DOHH2 (cell line): Measurements from ENCODE around the gene PSMC1.

Experiments used
- H3F3A ChIP-seq: fragments of 200-600 bp; sonication (generic), shearing (Covaris generic); 2 replicates; pipeline ENCODE4 v1.6.0; 2016; ENCODE audit warnings: antibody characterized with exemption, mild to moderate bottlenecking; ENCODE audit not compliant: control insufficient read depth, insufficient read depth
- H3K27ac ChIP-seq: fragments of 200-600 bp; sonication (generic); 2 replicates; pipeline ENCODE4 v1.5.1; 2014; ENCODE audit warnings: low read depth, mild to moderate bottlenecking, low read length, moderate library complexity
- H3K27me3 ChIP-seq: fragments of 200-600 bp; sonication (generic); 2 replicates; pipeline ENCODE4 v1.6.1; 2014; ENCODE audit warnings: mild to moderate bottlenecking, low read length, mixed read lengths; ENCODE audit not compliant: control insufficient read depth
- H3K36me3 ChIP-seq: fragments of 200-600 bp; sonication (generic); 2 replicates; pipeline ENCODE4 v1.6.1; 2014; ENCODE audit warnings: mild to moderate bottlenecking, low read length, moderate library complexity, mixed read lengths; ENCODE audit not compliant: control insufficient read depth
- H3K4me1 ChIP-seq: fragments of 200-600 bp; sonication (generic); 2 replicates; pipeline ENCODE4 v1.6.1; 2014; ENCODE audit warnings: mild to moderate bottlenecking, low read length, mixed read lengths; ENCODE audit not compliant: control insufficient read depth
- H3K4me2 ChIP-seq: fragments of 200-600 bp; sonication (generic); 2 replicates; pipeline ENCODE4 v1.6.0; 2014; ENCODE audit warnings: mild to moderate bottlenecking, low read length, moderate library complexity
- H3K4me3 ChIP-seq: fragments of 200-600 bp; sonication (generic); 2 replicates; pipeline ENCODE4 v1.5.1; 2014; ENCODE audit warnings: mild to moderate bottlenecking, low read length, mixed read lengths
- H3K79me2 ChIP-seq: fragments of 200-600 bp; sonication (generic); 2 replicates; pipeline ENCODE4 v1.6.1; 2014; ENCODE audit warnings: mild to moderate bottlenecking, low read length, mixed read lengths; ENCODE audit not compliant: control insufficient read depth
- H3K9me2 ChIP-seq: fragments of 200-600 bp; sonication (generic); replicated peaks from 2 replicates; pipeline ENCODE4 v1.6.1; 2014; ENCODE audit warnings: mild to moderate bottlenecking, low read length, mixed read lengths; ENCODE audit not compliant: control insufficient read depth
- H3K9me3 ChIP-seq: fragments of 200-600 bp; sonication (generic); 2 replicates; pipeline ENCODE4 v1.6.1; 2014; ENCODE audit warnings: antibody characterized with exemption, low read length, mixed read lengths; ENCODE audit not compliant: control insufficient read depth, insufficient read depth
- H4K20me1 ChIP-seq: fragments of 200-600 bp; sonication (generic); 2 replicates; pipeline ENCODE4 v1.6.0; 2014; ENCODE audit warnings: low read depth, mild to moderate bottlenecking, antibody characterized with exemption, low read length, moderate library complexity; ENCODE audit not compliant: control insufficient read depth, insufficient read depth
- EZH2phosphoT487 ChIP-seq: fragments of 200-600 bp; sonication (generic); IDR thresholded peaks from 2 replicates; pipeline ENCODE4 v1.6.1; 2017; ENCODE audit warnings: borderline replicate concordance, mild to moderate bottlenecking, antibody characterized with exemption, low read length, moderate library complexity, mixed read lengths
- TF ChIP-seq, protein P1 (sequence below): fragments of 200-600 bp; sonication (generic); IDR thresholded peaks from one replicate; pipeline ENCODE4 v1.5.1; 2014; ENCODE audit warnings: antibody characterized with exemption, mild to moderate bottlenecking, low read depth, low read length; ENCODE audit not compliant: poor library complexity, severe bottlenecking

PSMC1 gene

GRCh38 chr14:90317286-90317685, 60.9 kb downstream of the PSMC1 start:
- no peaks in the 10 kb centered on the region for H3K9me3 ChIP-seq
- H3K79me2 ChIP-seq = peaks cover 18% of the 10 kb centered on the region
- H4K20me1 ChIP-seq = no peaks in the 10 kb centered on the region; the same call in 1 of the 2 replicates
- H3K9me2 ChIP-seq = no peaks in the 10 kb centered on the region
- 0 out of 2 replicates have a peak, but pooled peaks cover 6% of the 10 kb centered on the region for H3K4me1 ChIP-seq
- TF ChIP-seq, protein P1, sequence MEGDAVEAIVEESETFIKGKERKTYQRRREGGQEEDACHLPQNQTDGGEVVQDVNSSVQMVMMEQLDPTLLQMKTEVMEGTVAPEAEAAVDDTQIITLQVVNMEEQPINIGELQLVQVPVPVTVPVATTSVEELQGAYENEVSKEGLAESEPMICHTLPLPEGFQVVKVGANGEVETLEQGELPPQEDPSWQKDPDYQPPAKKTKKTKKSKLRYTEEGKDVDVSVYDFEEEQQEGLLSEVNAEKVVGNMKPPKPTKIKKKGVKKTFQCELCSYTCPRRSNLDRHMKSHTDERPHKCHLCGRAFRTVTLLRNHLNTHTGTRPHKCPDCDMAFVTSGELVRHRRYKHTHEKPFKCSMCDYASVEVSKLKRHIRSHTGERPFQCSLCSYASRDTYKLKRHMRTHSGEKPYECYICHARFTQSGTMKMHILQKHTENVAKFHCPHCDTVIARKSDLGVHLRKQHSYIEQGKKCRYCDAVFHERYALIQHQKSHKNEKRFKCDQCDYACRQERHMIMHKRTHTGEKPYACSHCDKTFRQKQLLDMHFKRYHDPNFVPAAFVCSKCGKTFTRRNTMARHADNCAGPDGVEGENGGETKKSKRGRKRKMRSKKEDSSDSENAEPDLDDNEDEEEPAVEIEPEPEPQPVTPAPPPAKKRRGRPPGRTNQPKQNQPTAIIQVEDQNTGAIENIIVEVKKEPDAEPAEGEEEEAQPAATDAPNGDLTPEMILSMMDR = no peak
- no peak for TF ChIP-seq EZH2phosphoT487
- peaks cover 26% of the 10 kb centered on the region for H3K36me3 ChIP-seq
- H3K4me2 ChIP-seq = no peak overlapping the region
- H3F3A ChIP-seq = no peaks in the 10 kb centered on the region
- no peak overlapping the region for H3K27ac ChIP-seq
- no peaks in the 10 kb centered on the region for H3K27me3 ChIP-seq
- no peak overlapping the region for H3K4me3 ChIP-seq

DNA sequence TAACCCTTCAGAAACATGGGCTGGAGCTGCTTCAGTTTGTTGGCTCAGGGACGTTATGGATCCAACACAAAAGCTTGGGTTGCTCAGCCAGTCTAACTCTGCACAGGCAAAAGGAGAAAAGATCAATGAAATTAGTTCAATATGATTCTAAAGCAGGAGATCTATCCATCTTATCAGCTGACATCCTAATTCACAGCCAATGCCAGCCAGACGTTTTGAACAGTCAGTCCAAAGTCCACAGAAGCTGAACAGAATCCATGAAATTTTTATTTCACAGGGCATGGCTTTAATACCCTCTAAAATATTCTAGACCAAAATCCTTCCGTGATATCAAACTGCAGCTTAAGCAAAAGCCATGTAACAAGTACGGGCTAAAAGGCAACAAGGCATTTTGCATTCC, 61.7 kb downstream of the PSMC1 start:
- TF ChIP-seq EZH2phosphoT487 = no peak
- TF ChIP-seq, protein P1 = no peak
- H3K4me1 ChIP-seq = 0 out of 2 replicates have a peak, but pooled peaks cover 6% of the 10 kb centered on the region
- H3K27ac ChIP-seq = no peak overlapping the region
- peaks cover 25% of the 10 kb centered on the region for H3K79me2 ChIP-seq
- no peak overlapping the region for H3K4me2 ChIP-seq
- H3K9me2 ChIP-seq = no peaks in the 10 kb centered on the region
- H3K36me3 ChIP-seq = peaks cover 23% of the 10 kb centered on the region
- no peak overlapping the region for H3K4me3 ChIP-seq
- no peaks in the 10 kb centered on the region for H3K9me3 ChIP-seq
- H3K27me3 ChIP-seq = no peaks in the 10 kb centered on the region
- H3F3A ChIP-seq = no peaks in the 10 kb centered on the region
- H4K20me1 ChIP-seq = no peaks in the 10 kb centered on the region; the same call in 1 of the 2 replicates

GRCh38 chr14:90319173-90319572, 62.8 kb downstream of the PSMC1 start:
- no peak overlapping the region for H3K4me3 ChIP-seq
- H3K9me2 ChIP-seq = no peaks in the 10 kb centered on the region
- no peak overlapping the region for H3K27ac ChIP-seq
- H4K20me1 ChIP-seq = no peaks in the 10 kb centered on the region; the same call in 1 of the 2 replicates
- no peaks in the 10 kb centered on the region for H3K9me3 ChIP-seq
- H3K4me2 ChIP-seq = no peak overlapping the region
- H3F3A ChIP-seq = no peaks in the 10 kb centered on the region
- no peak for TF ChIP-seq EZH2phosphoT487
- TF ChIP-seq, protein P1 = no peak
- peaks cover 16% of the 10 kb centered on the region for H3K36me3 ChIP-seq
- 0 out of 2 replicates have a peak, but pooled peaks cover 6% of the 10 kb centered on the region for H3K4me1 ChIP-seq
- H3K79me2 ChIP-seq = peaks cover 35% of the 10 kb centered on the region
- no peaks in the 10 kb centered on the region for H3K27me3 ChIP-seq
